HG02623 (cell line): ENCODE measurements around the gene LRP1B.
"Not testable (repeated sequence)": the region's sequence is repeated elsewhere in the genome, so short reads cannot be mapped to it uniquely, and the experiment has no call there.

Source experiments
- ATAC-seq: cut with Tn5 transposase; IDR thresholded peaks from one replicate; pipeline ENCODE4 v1.9.1; 2021; ENCODE audit warnings: moderate library complexity; ENCODE audit not compliant: unreplicated experiment

Gene LRP1B

GRCh38 chr2:140975237-140975636, 1155.6 kb downstream of the LRP1B start:
- ATAC-seq = no peak

GRCh38 chr2:140972724-140973123, 1158.1 kb downstream of the LRP1B start:
- no peak for ATAC-seq

- not testable (repeated sequence) for ATAC-seq
Measured at GRCh38 chr2:140964324-140964723, 1166.5 kb downstream of the LRP1B start.

- no peak for ATAC-seq
Measured at GRCh38 chr2:140949932-140950331, 1180.9 kb downstream of the LRP1B start.

- no peak for ATAC-seq
Measured at GRCh38 chr2:140947236-140947635, 1183.6 kb downstream of the LRP1B start.

- no peak for ATAC-seq
Measured at GRCh38 chr2:140943867-140944266, 1186.9 kb downstream of the LRP1B start.

- no peak for ATAC-seq
Measured at GRCh38 chr2:140942284-140942683, 1188.5 kb downstream of the LRP1B start.

GRCh38 chr2:140929849-140930248, 1201.0 kb downstream of the LRP1B start:
- ATAC-seq = no peak

- ATAC-seq = no peak
Measured at GRCh38 chr2:140918426-140918825, 1212.4 kb downstream of the LRP1B start.

- ATAC-seq = no peak
Measured at GRCh38 chr2:140916410-140916809, 1214.4 kb downstream of the LRP1B start.

- no peak for ATAC-seq
Measured at GRCh38 chr2:140910683-140911082, 1220.1 kb downstream of the LRP1B start.

GRCh38 chr2:140905083-140905781, 1225.6 kb downstream of the LRP1B start:
- no peak for ATAC-seq

- ATAC-seq = no peak
Measured at GRCh38 chr2:140895378-140895777, 1235.4 kb downstream of the LRP1B start.

GRCh38 chr2:140893685-140894084, 1237.1 kb downstream of the LRP1B start:
- ATAC-seq = no peak

- ATAC-seq = no peak
Measured at GRCh38 chr2:140892911-140893637, 1237.7 kb downstream of the LRP1B start.

GRCh38 chr2:140892436-140892835, 1238.4 kb downstream of the LRP1B start:
- ATAC-seq = no peak

GRCh38 chr2:140891614-140892212, 1239.1 kb downstream of the LRP1B start:
- peak; percentile 49 for ATAC-seq

- ATAC-seq = no peak
Measured at GRCh38 chr2:140882671-140883620, 1247.9 kb downstream of the LRP1B start.

GRCh38 chr2:140880573-140880972, 1250.2 kb downstream of the LRP1B start:
- no peak for ATAC-seq

- ATAC-seq = no peak
Measured at GRCh38 chr2:140876015-140876414, 1254.8 kb downstream of the LRP1B start.
